Diencephalon (tissue), 1 donor: Measurements from ENCODE around the gene ARFRP1. TPM values are rescaled to one million over a fixed set of nuclear protein-coding genes. Genes with fewer than 3 reads are reported as not detected.

Experiments
- small RNA-seq: library from RNA; depleted of rRNA; stranded (forward); fragments of <200 nt; gene quantifications from one replicate; pipeline ENCODE3, GENCODE V24; 2014
- total RNA-seq: library from RNA; depleted of rRNA; stranded (reverse); fragments of >200 nt; gene quantifications from one replicate; pipeline ENCODE4 v1.2.3, GENCODE V29; 2014

The ARFRP1 gene
- total RNA-seq, result 26.3 TPM

DNA sequence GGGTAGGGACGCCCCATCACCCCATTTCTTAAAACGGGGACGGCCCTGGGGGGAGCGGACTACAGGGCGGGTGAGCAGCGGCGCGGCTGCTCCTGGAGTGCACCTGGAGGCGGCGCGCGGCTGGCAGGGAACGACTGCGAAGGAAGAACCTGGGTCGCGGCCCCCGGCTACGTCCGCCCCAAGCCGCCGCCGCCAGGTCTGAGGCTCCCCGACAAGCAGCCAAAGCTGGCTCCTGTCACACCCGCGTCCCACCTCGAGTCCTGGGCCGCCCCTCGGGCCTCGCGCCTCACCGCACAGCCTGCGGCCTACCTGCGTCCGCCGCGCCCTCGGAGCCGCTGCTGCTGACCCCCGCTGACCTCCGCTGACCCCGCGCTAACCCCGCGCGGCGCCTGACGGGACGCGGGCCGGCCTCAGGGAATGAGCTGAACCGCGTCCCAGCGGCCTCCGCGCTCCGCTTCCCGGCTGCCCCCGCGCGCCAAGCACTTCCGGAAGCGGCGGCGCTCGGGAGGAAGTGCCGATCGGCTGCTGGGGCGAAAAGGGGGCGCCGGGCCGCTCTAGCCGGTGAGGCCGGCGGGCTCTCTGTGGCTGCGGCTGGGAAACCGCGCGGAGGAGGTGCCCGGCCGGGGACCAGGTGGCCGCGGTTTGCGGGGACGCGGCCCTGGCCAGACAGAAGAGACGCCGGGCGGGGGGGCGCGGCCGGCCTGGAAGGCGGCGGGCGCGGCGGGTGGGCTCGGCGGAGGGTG lies at the start of gene ARFRP1, which contains the start of gene ZGPAT:
ARFRP1 (minus strand) TSS at position 419 of the 743 bp plus-strand sequence. CDS start 885 bp downstream, outside the sequence.
ZGPAT (plus strand) TSS at position 482 of the 743 bp plus-strand sequence. CDS start 542 bp downstream, outside the sequence.

DNA sequence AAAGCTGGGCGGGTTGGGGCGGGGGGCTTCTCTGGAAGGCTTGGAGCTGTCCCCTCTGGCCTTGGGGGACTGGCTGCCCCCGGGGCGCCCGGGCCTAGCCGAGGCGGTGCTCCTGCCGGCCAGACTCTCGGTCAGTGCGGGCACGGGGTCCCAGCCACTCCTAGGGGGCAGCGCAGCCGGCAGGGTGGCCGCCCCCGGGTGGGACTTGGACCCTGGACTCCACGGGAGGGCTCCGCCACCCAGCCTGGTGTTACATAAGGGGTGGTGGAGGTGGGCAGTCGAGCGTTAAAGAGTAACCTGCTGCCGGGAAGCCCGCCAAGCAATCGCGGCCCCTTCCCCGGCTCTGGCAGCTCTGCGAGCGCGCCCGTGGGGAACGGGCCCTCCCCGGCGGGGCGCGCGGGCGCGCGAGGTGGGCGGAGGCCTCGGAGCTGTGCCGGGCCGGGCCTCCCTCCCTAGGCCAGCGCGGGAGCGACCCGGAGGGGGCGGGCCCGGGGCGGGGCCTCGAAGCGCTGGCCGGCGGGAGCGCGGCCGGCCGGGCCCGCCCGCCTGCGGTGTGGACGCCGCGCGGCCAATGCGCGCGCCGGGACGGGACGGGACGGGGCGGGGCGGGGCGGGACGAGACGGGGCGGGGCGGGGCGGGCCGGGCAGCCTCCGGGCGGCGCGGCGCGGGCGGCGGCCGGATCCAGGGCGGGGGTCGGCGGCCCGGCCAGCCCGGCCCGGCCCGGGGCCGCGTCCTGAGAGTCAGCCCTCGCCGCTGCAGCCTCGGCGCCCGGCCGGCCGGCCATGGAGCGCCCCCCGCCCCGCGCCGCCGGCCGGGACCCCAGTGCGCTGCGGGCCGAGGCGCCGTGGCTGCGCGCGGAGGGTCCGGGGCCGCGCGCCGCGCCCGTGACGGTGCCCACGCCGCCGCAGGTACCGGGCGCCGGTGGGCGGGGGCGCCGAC lies 31.6 kb upstream of the ARFRP1 start, which contains the start of gene SLC2A4RG:
SLC2A4RG (plus strand) TSS at position 647 of the 940 bp plus-strand sequence; CDS start at position 784, 137 bp downstream.

GRCh38 chr20:63735859-63736718 lies 28.3 kb upstream of the ARFRP1 start, which contains the start of gene LIME1:
Gene LIME1 (plus strand): TSS chr20:63736664. CDS start chr20:63737550, 886 bp downstream.

DNA sequence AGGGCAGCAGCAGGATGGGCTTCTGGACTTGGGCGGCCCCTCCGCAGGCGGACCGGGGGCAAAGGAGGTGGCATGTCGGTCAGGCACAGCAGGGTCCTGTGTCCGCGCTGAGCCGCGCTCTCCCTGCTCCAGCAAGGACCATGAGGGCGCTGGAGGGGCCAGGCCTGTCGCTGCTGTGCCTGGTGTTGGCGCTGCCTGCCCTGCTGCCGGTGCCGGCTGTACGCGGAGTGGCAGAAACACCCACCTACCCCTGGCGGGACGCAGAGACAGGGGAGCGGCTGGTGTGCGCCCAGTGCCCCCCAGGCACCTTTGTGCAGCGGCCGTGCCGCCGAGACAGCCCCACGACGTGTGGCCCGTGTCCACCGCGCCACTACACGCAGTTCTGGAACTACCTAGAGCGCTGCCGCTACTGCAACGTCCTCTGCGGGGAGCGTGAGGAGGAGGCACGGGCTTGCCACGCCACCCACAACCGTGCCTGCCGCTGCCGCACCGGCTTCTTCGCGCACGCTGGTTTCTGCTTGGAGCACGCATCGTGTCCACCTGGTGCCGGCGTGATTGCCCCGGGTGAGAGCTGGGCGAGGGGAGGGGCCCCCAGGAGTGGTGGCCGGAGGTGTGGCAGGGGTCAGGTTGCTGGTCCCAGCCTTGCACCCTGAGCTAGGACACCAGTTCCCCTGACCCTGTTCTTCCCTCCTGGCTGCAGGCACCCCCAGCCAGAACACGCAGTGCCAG lies 11.0 kb downstream of the ARFRP1 start, which contains the start of gene TNFRSF6B:
TNFRSF6B (plus strand) TSS at position 25 of the 729 bp plus-strand sequence; CDS start at position 141, 116 bp downstream.

DNA sequence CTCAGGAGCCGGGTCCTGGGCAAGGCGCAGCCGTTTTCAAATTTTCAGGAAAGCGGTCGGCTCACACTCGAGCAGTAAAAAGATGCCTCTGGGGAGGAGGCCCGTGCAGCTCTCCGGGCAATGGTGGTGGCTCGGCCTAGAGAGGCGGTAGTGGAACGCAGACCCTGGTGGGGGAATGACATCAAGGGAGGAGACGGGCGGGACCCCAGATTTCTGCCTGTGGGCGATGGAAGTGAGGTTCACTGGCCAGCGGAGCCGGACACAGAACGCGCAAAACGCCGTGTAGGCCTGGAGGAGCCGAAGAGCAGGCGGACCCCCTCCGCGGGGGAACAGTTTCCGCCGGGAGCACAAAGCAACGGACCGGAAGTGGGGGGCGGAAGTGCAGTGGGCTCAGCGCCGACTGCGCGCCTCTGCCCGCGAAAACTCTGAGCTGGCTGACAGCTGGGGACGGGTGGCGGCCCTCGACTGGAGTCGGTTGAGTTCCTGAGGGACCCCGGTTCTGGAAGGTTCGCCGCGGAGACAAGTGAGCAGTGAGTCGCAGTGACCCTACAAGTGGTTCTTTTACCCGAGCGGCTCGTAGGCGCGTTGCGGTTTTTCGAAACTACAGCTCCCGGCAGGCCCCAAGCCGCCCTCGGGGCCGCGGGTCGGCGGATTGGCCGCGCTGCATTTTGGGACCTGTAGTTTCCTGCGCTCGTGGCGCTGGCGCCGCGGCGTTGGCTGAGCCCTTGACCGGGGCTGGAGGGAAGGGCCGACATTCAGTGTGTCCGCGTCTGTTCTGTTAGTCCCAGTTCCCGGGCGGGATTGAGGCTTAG lies 49.6 kb downstream of the ARFRP1 start, which contains the start of gene RTEL1:
RTEL1 (plus strand) TSS at position 376 of the 812 bp plus-strand sequence. CDS start 1,091 bp downstream, outside the sequence.

GRCh38 chr20:63653041-63653973 lies 54.5 kb downstream of the ARFRP1 start, which contains the start of gene STMN3:
Gene STMN3 (minus strand): TSS chr20:63653424. CDS start chr20:63653345, 79 bp downstream.

Small RNA genes within 50 kb of the gene (small RNA-seq; reads per million reads assigned to genes)
- gene LIME1, result not detected
- not detected for gene TNFRSF6B

Other genes with a start within 250 kb of the ARFRP1 start
- gene KCNQ2, start 235.3 kb downstream of the ARFRP1 start, total RNA-seq, result 188 TPM
- 313 TPM for gene EEF1A2, start 208.9 kb downstream of the ARFRP1 start, total RNA-seq
- 66.2 TPM for gene PPDPF, start 187.2 kb downstream of the ARFRP1 start, total RNA-seq
- not detected for gene PTK6, start 170.6 kb downstream of the ARFRP1 start, total RNA-seq
- not detected for gene SRMS, start 160.2 kb downstream of the ARFRP1 start, total RNA-seq
- 3.5 TPM for gene FNDC11, start 153.8 kb downstream of the ARFRP1 start, total RNA-seq
- 5.3 TPM for gene HELZ2, start 133.7 kb downstream of the ARFRP1 start, total RNA-seq
- gene GMEB2, start 80.9 kb downstream of the ARFRP1 start, total RNA-seq, result 7.8 TPM
- gene STMN3, start 54.6 kb downstream of the ARFRP1 start, total RNA-seq, result 191 TPM
- 8.8 TPM for gene RTEL1, start 49.7 kb downstream of the ARFRP1 start, total RNA-seq
- gene TNFRSF6B, start 11.3 kb downstream of the ARFRP1 start, total RNA-seq, result 1.6 TPM
- gene ZGPAT, start 63 bp upstream of the ARFRP1 start, total RNA-seq, result 12.0 TPM
- 3.5 TPM for gene LIME1, start 28.7 kb upstream of the ARFRP1 start, total RNA-seq
- 4.6 TPM for gene SLC2A4RG, start 31.8 kb upstream of the ARFRP1 start, total RNA-seq
- 20.3 TPM for gene ZBTB46, start 123.3 kb upstream of the ARFRP1 start, total RNA-seq
- not detected for gene ABHD16B, start 153.5 kb upstream of the ARFRP1 start, total RNA-seq
- gene TPD52L2, start 157.3 kb upstream of the ARFRP1 start, total RNA-seq, result 30.0 TPM
- 122 TPM for gene DNAJC5, start 187.2 kb upstream of the ARFRP1 start, total RNA-seq
- gene UCKL1, start 248.4 kb upstream of the ARFRP1 start, total RNA-seq, result 17.8 TPM